ENCODE results near the gene NLGN1. TPM values are rescaled to one million over a fixed set of nuclear protein-coding genes. Genes with fewer than 3 reads are reported as not detected.
A peak's percentile ranks its signal among the peaks of the same experiment; 100 is the strongest.

The NLGN1 gene
- total RNA-seq, 1 experiment from 2014 or later, result 5.2 TPM

GRCh38 chr3:174125267-174125824 is 727.8 kb downstream of the NLGN1 start:
- no peak overlapping the region for H3T11ph ChIP-seq (ENCODE audit: low read length)
- no peaks in the 10 kb centered on the region for H3K79me2 ChIP-seq (ENCODE audit: insufficient read depth, low read length)
- H2AK5ac ChIP-seq (ENCODE audit: insufficient read length, low read length), result no peak overlapping the region
- H3K23me2 ChIP-seq (ENCODE audit: insufficient read length, low read depth, low read length, poor library complexity, severe bottlenecking), result no peaks in the 10 kb centered on the region
- H3K56ac ChIP-seq (ENCODE audit: insufficient read length, low read depth, low read length), result no peak overlapping the region
- no peaks in the 10 kb centered on the region for H3K9me3 ChIP-seq (ENCODE audit: control insufficient read depth, low read depth, low read length)
- no peaks in the 10 kb centered on the region for H3K27me3 ChIP-seq (ENCODE audit: insufficient read depth, low read length)
- Mint-ChIP-seq H3K27ac (no peak overlapping the region; a peak in 1 of 7 replicates), H3K4me1 (peaks cover 24 to 38% of the 10 kb centered on the region in 2 experiments), H3K9me3 (no peaks in the 10 kb centered on the region), H3K27me3 (ENCODE audit: low read depth) (no peaks in the 10 kb centered on the region), H3K4me3 (no peak overlapping the region), H3K36me3 (ENCODE audit: insufficient read depth in 1 of 3, low read depth in 3 of 3) (no peaks in the 10 kb centered on the region)
- H2BK5ac ChIP-seq (ENCODE audit: insufficient read length, low read length), result no peak overlapping the region
- no CpG with 5 or more reads among the region's 2 CpGs for WGBS (ENCODE audit: extremely low coverage, insufficient read length, low lambda C conversion rate)
- H3K14ac ChIP-seq (ENCODE audit: insufficient read depth, low read length), result no peak overlapping the region
- H2BK20ac ChIP-seq (ENCODE audit: low read depth, low read length, poor library complexity, severe bottlenecking), result no peak overlapping the region
- no peak overlapping the region for H2BK15ac ChIP-seq (ENCODE audit: low read depth, low read length)
- H3K18ac ChIP-seq (ENCODE audit: insufficient read length, low read depth, low read length), result no peak overlapping the region
- H4K8ac ChIP-seq (replicated peaks; ENCODE audit: insufficient read length, low read depth, low read length), result no peak overlapping the region
- H3K23ac ChIP-seq (ENCODE audit: insufficient read length, low read depth, low read length), result no peak overlapping the region
- no peak overlapping the region for H3K27ac ChIP-seq (ENCODE audit: insufficient read length, low read depth, low read length)
- no peak overlapping the region for H4K91ac ChIP-seq (ENCODE audit: insufficient read length, low read depth, low read length)
- DNase-seq, result peak; percentile 32
- H2AFZ ChIP-seq (ENCODE audit: low read length), result no peak overlapping the region
- H3K4ac ChIP-seq (ENCODE audit: low read depth, low read length), result no peak overlapping the region
- no peak overlapping the region for H3K4me2 ChIP-seq (ENCODE audit: insufficient read depth, insufficient read length, low read length)
- H2BK120ac ChIP-seq (ENCODE audit: low read depth, low read length, poor library complexity, severe bottlenecking), result no peak overlapping the region
- no peak overlapping the region for H2BK12ac ChIP-seq (ENCODE audit: insufficient read length, low read depth, low read length)
- no peaks in the 10 kb centered on the region for H3K79me1 ChIP-seq (ENCODE audit: insufficient read depth, low read depth, low read length, poor library complexity, severe bottlenecking)
- TF ChIP-seq CTCF (conservative IDR thresholded peaks at IDR 0.05), result peak; percentile 87
- no peaks in the 10 kb centered on the region for H4K20me1 ChIP-seq (ENCODE audit: control insufficient read depth, insufficient read depth, insufficient read length)
- no peak overlapping the region for H4K5ac ChIP-seq (ENCODE audit: insufficient read length, low read depth, low read length)
- H3K9ac ChIP-seq (ENCODE audit: extremely low read depth, insufficient read length, low read length), result no peak overlapping the region
- peaks cover 14% of the 10 kb centered on the region for H3K4me1 ChIP-seq (ENCODE audit: insufficient read depth, low read length)

Data from H9 (cell line).